ENCODE measurements around the gene MAPKAP1. TPM values are rescaled to one million over a fixed set of nuclear protein-coding genes. Genes with fewer than 3 reads are reported as not detected.

The MAPKAP1 gene
- total RNA-seq, 1 experiment from 2014 or later, result 55.5 TPM

DNA sequence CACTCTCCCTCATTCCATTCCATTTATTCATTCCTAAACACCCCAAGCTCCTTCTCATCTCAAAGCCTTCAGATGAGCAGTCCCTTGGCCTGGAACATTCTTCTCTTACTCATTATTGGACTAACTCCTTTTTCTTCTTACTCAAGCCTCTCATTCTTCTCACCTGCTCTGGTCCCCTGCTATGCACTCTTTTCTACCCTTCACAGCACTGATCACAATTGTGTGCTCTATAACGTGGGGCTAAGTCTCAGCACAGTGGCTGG, 212.4 kb downstream of the MAPKAP1 start:
- CTCF ChIA-PET, result no interaction called here
- intact Hi-C loops (cut with micrococcal nuclease; ENCODE audit: unreplicated experiment), result no loop called here
- H3K27me3 Mint-ChIP-seq (ENCODE audit: unreplicated experiment), result no peaks in the 10 kb centered on the region
- no peak for TF ChIP-seq CTCF (IDR thresholded peaks at IDR 0.05; ENCODE audit: unreplicated experiment)
- H3K9me3 Mint-ChIP-seq (ENCODE audit: low read depth, unreplicated experiment), result no peaks in the 10 kb centered on the region
- H3K4me1 Mint-ChIP-seq (ENCODE audit: low read depth, unreplicated experiment), result peaks cover 35% of the 10 kb centered on the region
- H3K4me3 Mint-ChIP-seq (ENCODE audit: low read depth, unreplicated experiment), result no peak overlapping the region
- BruUV-seq (replicated peaks), result no TSS peak
- DNase-seq, result no peak
- H3K27ac Mint-ChIP-seq (ENCODE audit: unreplicated experiment), result peak overlapping the region; percentile 37
- peaks cover under 1% of the 10 kb centered on the region for H3K36me3 Mint-ChIP-seq (ENCODE audit: insufficient read depth, unreplicated experiment)

DNA sequence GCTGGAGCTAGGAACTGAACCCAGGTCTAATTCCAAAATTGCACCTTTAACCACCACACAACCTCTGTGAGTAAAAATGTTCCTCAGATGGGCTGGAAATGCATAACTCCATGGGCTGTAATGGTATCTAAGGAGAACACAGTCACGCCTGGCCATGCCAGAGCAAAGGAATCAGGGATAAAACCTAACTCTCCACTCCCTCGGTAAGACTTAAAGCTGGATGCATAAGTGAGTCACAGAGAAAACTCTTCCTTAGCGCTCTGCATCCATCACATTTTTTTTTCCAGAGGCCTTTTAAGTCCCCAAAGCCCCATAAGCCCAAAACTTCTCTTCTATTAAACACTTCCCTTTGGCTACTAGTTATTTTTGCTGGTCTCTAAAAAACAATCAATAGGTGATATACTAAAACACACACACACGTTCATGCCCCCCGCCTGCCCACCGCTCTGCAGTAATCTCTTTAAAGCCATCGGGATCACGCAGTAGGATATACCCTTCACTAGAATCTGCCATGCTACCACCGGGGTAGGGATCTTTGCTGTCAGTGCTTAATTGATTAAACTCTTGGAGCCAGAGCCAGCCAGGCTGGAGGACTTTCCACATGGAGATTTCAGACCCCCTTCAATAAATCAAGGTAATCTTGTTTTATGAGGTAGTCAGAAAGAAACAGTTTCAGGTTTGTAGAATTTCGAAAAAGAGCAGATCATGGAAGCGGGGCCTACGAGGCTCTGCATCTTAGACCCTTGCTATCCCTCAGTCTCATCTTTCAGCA, 212.9 kb downstream of the MAPKAP1 start:
- Mint-ChIP-seq H3K4me3 (ENCODE audit: low read depth, unreplicated experiment) (no peak overlapping the region), H3K27ac (ENCODE audit: unreplicated experiment) (peak overlapping the region; percentile 37), H3K9me3 (ENCODE audit: low read depth, unreplicated experiment) (no peaks in the 10 kb centered on the region), H3K4me1 (ENCODE audit: low read depth, unreplicated experiment) (peaks cover 35% of the 10 kb centered on the region), H3K36me3 (ENCODE audit: insufficient read depth, unreplicated experiment) (peaks cover 6% of the 10 kb centered on the region), H3K27me3 (ENCODE audit: unreplicated experiment) (no peaks in the 10 kb centered on the region)
- BruUV-seq (replicated peaks), result no TSS peak
- TF ChIP-seq CTCF (IDR thresholded peaks at IDR 0.05; ENCODE audit: unreplicated experiment), result no peak
- no peak for DNase-seq
- CTCF ChIA-PET, result no interaction called here
- intact Hi-C loops (cut with micrococcal nuclease; ENCODE audit: unreplicated experiment), result no loop called here

GRCh38 chr9:125493384-125493783, 213.6 kb downstream of the MAPKAP1 start:
- TF ChIP-seq CTCF (IDR thresholded peaks at IDR 0.05; ENCODE audit: unreplicated experiment), result no peak
- H3K27me3 Mint-ChIP-seq (ENCODE audit: unreplicated experiment), result no peaks in the 10 kb centered on the region
- H3K36me3 Mint-ChIP-seq (ENCODE audit: insufficient read depth, unreplicated experiment), result peaks cover 7% of the 10 kb centered on the region
- no peak overlapping the region for H3K27ac Mint-ChIP-seq (ENCODE audit: unreplicated experiment)
- H3K4me1 Mint-ChIP-seq (ENCODE audit: low read depth, unreplicated experiment), result peaks cover 35% of the 10 kb centered on the region
- no TSS peak for BruUV-seq (replicated peaks)
- CTCF ChIA-PET, result no interaction called here
- intact Hi-C loops (cut with micrococcal nuclease; ENCODE audit: unreplicated experiment), result no loop called here
- DNase-seq, result peak; percentile 42
- no peak overlapping the region for H3K4me3 Mint-ChIP-seq (ENCODE audit: low read depth, unreplicated experiment)
- H3K9me3 Mint-ChIP-seq (ENCODE audit: low read depth, unreplicated experiment), result no peaks in the 10 kb centered on the region

DNA sequence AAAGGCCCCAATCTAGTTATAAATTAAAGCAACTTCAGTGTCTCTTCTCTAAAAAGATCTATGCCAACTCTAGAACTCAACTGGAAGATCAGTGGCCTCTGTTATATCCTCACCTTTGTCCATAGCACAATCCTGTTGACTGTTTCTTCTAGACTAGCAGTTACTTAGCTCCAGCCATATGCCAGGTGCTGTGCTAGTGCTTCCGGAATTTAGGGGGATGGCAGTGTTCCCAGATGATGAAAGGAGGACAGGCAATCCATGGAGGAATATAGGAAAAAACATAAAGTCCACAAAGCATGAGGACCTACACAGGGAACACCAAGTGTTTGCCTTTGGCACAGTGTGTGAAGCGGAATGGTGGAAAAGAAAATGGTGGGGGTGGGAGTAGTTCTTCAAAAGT, 214.3 kb downstream of the MAPKAP1 start:
- no peak for DNase-seq
- Mint-ChIP-seq H3K4me1 (ENCODE audit: low read depth, unreplicated experiment) (peaks cover 35% of the 10 kb centered on the region), H3K27me3 (ENCODE audit: unreplicated experiment) (no peaks in the 10 kb centered on the region), H3K27ac (ENCODE audit: unreplicated experiment) (no peak overlapping the region), H3K4me3 (ENCODE audit: low read depth, unreplicated experiment) (no peak overlapping the region), H3K36me3 (ENCODE audit: insufficient read depth, unreplicated experiment) (peaks cover 7% of the 10 kb centered on the region), H3K9me3 (ENCODE audit: low read depth, unreplicated experiment) (no peaks in the 10 kb centered on the region)
- CTCF ChIA-PET, result interaction anchor here (0.6 kb wide), 1 partner anchor 183 kb away, joined by 3 read pairs; no protein-coding TSS in a partner anchor
- no TSS peak for BruUV-seq (replicated peaks)
- intact Hi-C loops (cut with micrococcal nuclease; ENCODE audit: unreplicated experiment), result no loop called here
- TF ChIP-seq CTCF (IDR thresholded peaks at IDR 0.05; ENCODE audit: unreplicated experiment), result no peak

Data from Calu3 (cell line).